ENCODE data around the gene RNF215. TPM values are rescaled to one million over a fixed set of nuclear protein-coding genes. Genes with fewer than 3 reads are reported as not detected.

RNF215 gene
- total RNA-seq, 1 experiment from 2014 or later, result 9.2 TPM

- Histone ChIP-seq H3K27me3 (replicated peaks) (no peaks in the 10 kb centered on the region), H3K36me3 (no peaks in the 10 kb centered on the region), H3K4me1 (replicated peaks) (peaks cover 15% of the 10 kb centered on the region), H3K9me3 (replicated peaks) (no peaks in the 10 kb centered on the region), H3K27ac (no peak within 1 kb of the TSS), H3K4me3 (peak within 1 kb of the TSS; percentile 55)
- DNase-seq (ENCODE audit: low read depth in 1 of 2, low spot score in 2 of 2), result peak; percentile 52 to 66
Observed at GRCh38 chr22:30396871-30397655, 9.9 kb upstream of the RNF215 start, which contains the start of gene SEC14L2. Gene SEC14L2 (plus strand): TSS chr22:30397018. CDS start chr22:30397117, 99 bp downstream.

DNA sequence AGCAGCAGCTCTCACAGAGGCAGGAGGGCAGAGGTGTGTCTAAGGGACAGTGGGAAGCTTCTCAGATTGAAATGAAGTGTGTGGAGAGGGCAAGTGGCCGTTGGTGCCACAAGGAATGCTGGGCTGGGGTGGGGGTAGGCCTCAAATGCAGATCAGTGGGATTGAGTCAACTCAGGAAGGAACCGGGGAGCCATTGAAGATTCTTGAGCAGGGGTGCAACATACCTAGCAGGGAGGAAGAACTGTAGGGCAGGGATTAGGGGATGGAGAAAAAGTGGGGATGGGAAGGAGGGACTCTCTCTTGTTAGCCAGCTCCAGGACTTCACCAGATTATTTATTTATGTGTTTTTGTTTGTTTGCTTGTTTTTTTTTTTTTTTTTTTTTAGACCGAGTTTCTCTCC, 6.7 kb upstream of the RNF215 start:
- no peak overlapping the region for H3K4me3 ChIP-seq

GRCh38 chr22:30393322-30393680, 6.1 kb upstream of the RNF215 start:
- Histone ChIP-seq H3K4me3 (no peak overlapping the region), H3K9me3 (replicated peaks) (0 out of 2 replicates have a peak, but pooled peaks cover 4% of the 10 kb centered on the region), H3K27ac (no peak overlapping the region), H3K27me3 (replicated peaks) (no peaks in the 10 kb centered on the region), H3K4me1 (replicated peaks) (peaks cover 15% of the 10 kb centered on the region), H3K36me3 (no peaks in the 10 kb centered on the region)
- DNase-seq (ENCODE audit: low read depth in 1 of 2, low spot score in 2 of 2), result no peak

More for the DNA sequence above, 6.7 kb upstream of the RNF215 start:
- Histone ChIP-seq H3K27me3 (replicated peaks) (no peaks in the 10 kb centered on the region), H3K36me3 (no peaks in the 10 kb centered on the region), H3K27ac (no peak overlapping the region), H3K9me3 (replicated peaks) (0 out of 2 replicates have a peak, but pooled peaks cover 4% of the 10 kb centered on the region), H3K4me1 (replicated peaks) (peaks cover 20% of the 10 kb centered on the region)
- no peak for DNase-seq (ENCODE audit: low read depth in 1 of 2, low spot score in 2 of 2)

DNA sequence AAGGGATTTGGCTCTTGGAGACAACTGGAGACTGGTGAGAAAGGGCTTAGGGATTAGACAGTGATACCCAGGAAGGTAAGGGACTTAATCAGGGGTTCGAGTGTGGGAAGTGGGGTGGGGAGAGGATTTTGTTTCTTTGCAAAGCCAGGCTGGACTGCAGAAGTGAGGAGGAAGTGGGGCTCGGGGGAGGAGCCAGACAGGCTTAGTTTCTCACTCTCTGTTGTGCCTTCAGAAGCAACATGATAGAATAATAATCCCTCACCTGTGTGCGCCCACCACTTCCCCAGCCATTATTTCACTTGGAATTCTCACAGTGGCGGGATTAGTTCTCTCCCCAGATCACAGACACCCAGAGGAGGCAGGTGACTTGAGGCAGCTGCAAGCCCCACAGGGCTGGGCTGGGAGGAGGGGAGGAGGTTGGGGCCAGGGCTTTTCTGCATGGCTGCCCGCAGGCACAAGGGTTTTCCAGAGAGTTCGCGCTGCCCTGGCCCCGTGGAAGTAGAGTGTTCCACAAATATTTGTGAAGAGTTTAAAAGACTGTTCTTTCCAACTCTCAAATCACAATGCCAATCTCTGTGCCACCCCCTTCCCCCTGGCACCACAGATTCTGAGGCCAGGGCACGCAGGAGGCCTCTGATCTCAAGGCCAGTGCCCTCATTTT, 5.6 kb upstream of the RNF215 start:
- no peaks in the 10 kb centered on the region for H3K27me3 ChIP-seq (replicated peaks)

DNA sequence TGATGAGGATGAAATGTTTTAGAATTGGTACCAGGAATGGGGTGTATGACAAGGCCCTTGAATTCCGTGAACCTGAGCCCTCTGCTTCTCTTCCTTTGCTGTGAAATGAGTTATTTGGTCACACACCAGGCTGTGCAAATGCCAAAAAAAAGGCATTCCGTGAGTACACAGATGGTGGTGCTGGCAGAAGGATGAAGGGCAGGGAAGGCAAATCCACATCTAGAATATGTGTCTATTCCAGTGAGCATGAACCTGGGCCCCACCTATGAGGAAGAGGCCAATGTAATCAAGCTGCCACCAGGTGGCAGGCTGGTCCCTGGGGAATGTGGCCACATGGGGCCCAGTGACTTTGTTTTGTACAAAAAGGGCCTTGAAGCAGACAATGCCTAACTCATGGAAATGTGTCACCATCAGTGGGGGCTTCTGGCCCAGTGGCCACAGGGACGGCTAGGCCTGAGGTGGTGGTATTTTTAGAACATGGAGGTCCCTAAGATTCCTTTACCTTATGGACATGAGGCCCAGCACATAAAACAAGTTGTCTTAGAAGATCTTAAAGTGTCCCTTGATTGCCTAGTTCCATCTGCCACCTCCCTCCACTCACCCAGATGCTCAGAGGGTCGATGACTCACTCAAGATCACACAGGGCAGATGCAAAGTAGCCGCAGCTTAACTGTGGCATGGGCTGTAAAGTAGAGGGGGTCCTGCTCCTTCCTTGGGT, 3.9 kb upstream of the RNF215 start:
- 0 out of 2 replicates have a peak, but pooled peaks cover 4% of the 10 kb centered on the region for H3K9me3 ChIP-seq (replicated peaks)
- H3K36me3 ChIP-seq, result no peaks in the 10 kb centered on the region
- peak; percentile 74 to 75 for DNase-seq (ENCODE audit: low read depth in 1 of 2, low spot score in 2 of 2)
- no peak overlapping the region for H3K27ac ChIP-seq
- peaks cover 15% of the 10 kb centered on the region for H3K4me1 ChIP-seq (replicated peaks)
- H3K27me3 ChIP-seq (replicated peaks), result no peaks in the 10 kb centered on the region
- H3K4me3 ChIP-seq, result no peak overlapping the region

More for the DNA sequence above, 5.6 kb upstream of the RNF215 start:
- Histone ChIP-seq H3K4me3 (no peak overlapping the region), H3K9me3 (replicated peaks) (0 out of 2 replicates have a peak, but pooled peaks cover 4% of the 10 kb centered on the region), H3K27ac (no peak overlapping the region), H3K36me3 (no peaks in the 10 kb centered on the region), H3K4me1 (replicated peaks) (peaks cover 10% of the 10 kb centered on the region)
- no peak for DNase-seq (ENCODE audit: low read depth in 1 of 2, low spot score in 2 of 2)

- peaks cover 14% of the 10 kb centered on the region for H3K4me1 ChIP-seq (replicated peaks)
- no peaks in the 10 kb centered on the region for H3K36me3 ChIP-seq
- H3K4me3 ChIP-seq, result peak overlapping the region; percentile 59
- H3K27me3 ChIP-seq (replicated peaks), result no peaks in the 10 kb centered on the region
- DNase-seq (ENCODE audit: low read depth in 1 of 2, low spot score in 2 of 2), result no peak
- H3K27ac ChIP-seq, result no peak overlapping the region
- 0 out of 2 replicates have a peak, but pooled peaks cover 4% of the 10 kb centered on the region for H3K9me3 ChIP-seq (replicated peaks)
Observed at GRCh38 chr22:30386608-30386959, 627 bp downstream of the RNF215 start.

DNA sequence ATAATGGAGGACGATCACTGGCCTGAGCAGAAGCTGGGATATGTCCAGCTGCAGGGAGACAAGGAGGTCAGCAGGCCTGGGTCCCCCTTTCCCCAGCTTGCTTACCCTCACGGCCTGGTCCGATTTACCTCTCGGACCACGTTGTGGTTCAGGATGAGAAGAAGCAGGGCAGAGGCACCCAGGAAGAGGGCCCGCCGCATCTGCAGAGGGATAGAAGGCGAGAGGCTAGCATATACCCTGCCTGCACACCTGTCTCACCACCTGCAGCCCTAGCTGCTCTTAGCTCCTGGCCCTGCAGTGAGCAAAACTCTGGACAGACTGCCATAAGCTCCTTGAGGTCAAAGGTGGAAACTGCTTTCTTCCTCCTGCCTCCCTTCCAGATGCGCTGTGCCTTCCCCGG, 1.3 kb downstream of the RNF215 start:
- DNase-seq (ENCODE audit: low read depth in 1 of 2, low spot score in 2 of 2), result no peak
- H3K27me3 ChIP-seq (replicated peaks), result no peaks in the 10 kb centered on the region
- H3K4me1 ChIP-seq (replicated peaks), result peaks cover 9% of the 10 kb centered on the region
- no peak overlapping the region for H3K27ac ChIP-seq
- no peak overlapping the region for H3K4me3 ChIP-seq
- no peaks in the 10 kb centered on the region for H3K36me3 ChIP-seq
- 0 out of 2 replicates have a peak, but pooled peaks cover 4% of the 10 kb centered on the region for H3K9me3 ChIP-seq (replicated peaks)

DNA sequence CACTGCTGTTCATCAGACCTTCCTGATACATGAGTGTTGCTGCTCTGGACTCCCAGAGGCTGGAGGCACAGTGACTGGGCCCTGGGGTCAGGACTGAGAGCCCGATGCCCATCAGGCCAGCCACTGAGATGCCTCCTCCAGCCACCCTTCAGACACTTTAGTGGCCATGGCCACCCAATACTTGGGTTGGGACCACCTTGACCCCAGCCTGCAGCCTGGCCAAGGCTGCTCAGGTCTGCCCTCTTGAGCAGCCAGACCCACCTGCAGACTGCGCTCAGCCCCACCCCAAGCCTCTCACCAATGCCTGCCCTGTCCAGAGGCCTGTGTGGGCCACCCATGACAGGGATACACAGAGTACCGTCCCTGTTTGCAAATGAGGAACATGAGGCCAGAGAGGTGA, 4.2 kb downstream of the RNF215 start:
- Histone ChIP-seq H3K36me3 (no peaks in the 10 kb centered on the region), H3K4me3 (no peak overlapping the region), H3K9me3 (replicated peaks) (no peaks in the 10 kb centered on the region), H3K27ac (no peak overlapping the region), H3K27me3 (replicated peaks) (no peaks in the 10 kb centered on the region), H3K4me1 (replicated peaks) (peaks cover 9% of the 10 kb centered on the region)
- DNase-seq (ENCODE audit: low read depth in 1 of 2, low spot score in 2 of 2), result no peak

DNA sequence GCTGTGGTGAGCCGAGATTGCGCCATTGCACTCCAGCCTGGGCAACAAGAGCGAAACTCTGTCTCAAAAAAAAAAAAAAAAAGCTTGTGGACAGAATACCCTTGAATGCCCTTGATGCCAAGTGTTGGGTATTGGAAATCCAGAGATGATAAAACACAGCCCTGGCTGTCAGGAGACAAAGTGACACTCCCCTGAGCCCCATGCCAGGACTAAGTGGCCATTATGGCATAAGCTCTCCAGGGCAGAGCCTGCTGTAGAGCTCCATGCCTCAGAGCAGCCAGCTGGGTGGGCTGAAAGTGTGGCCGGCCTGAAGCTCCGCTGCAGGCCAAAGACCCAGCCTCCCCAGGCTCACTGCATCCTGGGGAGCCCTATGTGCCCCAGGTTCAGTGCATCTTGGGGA, 4.9 kb downstream of the RNF215 start:
- H3K27ac ChIP-seq, result no peak overlapping the region
- H3K4me3 ChIP-seq, result no peak overlapping the region
- H3K36me3 ChIP-seq, result 0 out of 2 replicates have a peak, but pooled peaks cover 3% of the 10 kb centered on the region
- no peak for DNase-seq (ENCODE audit: low read depth in 1 of 2, low spot score in 2 of 2)
- peaks cover 6% of the 10 kb centered on the region for H3K4me1 ChIP-seq (replicated peaks)
- no peaks in the 10 kb centered on the region for H3K9me3 ChIP-seq (replicated peaks)
- H3K27me3 ChIP-seq (replicated peaks), result no peaks in the 10 kb centered on the region

DNA sequence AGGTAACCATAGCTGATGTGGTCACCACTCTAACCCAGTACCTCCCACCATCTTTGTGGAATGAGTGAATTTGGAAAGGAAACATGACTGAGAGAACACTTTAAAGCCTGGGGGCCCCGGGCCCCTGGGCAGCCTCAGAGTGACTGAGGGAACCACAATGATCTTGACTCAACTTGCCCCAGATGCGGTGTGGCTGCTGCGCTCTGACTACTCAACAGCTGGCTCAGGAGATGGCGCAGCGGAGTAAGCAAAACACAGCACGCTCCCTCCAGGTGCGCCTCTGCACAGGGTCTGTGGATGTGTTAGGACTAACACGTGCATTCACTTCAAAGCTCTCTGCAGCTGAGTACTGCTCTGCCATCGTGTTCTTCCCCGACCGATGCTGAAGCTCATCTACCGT, 5.9 kb downstream of the RNF215 start:
- Histone ChIP-seq H3K4me3 (no peak overlapping the region), H3K27me3 (replicated peaks) (no peaks in the 10 kb centered on the region), H3K27ac (no peak overlapping the region), H3K4me1 (replicated peaks) (peaks cover under 1% of the 10 kb centered on the region; the same call in 1 of the 2 replicates), H3K9me3 (replicated peaks) (no peaks in the 10 kb centered on the region), H3K36me3 (0 out of 2 replicates have a peak, but pooled peaks cover 3% of the 10 kb centered on the region)
- DNase-seq (ENCODE audit: low read depth in 1 of 2, low spot score in 2 of 2), result no peak

DNA sequence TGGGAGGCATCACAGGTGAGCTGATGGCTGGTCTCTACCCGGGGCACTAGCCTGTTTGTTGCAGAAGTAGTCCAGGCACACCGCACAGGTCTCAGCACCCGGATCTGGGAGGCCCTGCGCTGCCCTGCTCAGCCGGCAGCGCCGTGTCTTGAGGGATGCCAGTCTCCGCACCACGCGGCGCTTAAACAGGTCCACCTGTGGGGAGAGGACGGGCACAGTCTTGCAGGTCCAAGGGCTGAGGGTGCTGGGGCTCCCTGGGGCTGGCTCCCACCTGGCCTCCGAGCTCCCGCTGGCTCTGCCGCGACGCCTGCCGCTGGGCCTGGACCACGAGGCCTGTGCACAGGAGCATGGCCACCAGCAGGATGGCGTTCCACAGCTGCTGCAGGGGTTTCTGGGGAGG, 7.2 kb downstream of the RNF215 start:
- 0 out of 2 replicates have a peak, but pooled peaks cover 3% of the 10 kb centered on the region for H3K36me3 ChIP-seq
- no peaks in the 10 kb centered on the region for H3K27me3 ChIP-seq (replicated peaks)
- no peaks in the 10 kb centered on the region for H3K4me1 ChIP-seq (replicated peaks)
- DNase-seq (ENCODE audit: low read depth in 1 of 2, low spot score in 2 of 2), result no peak
- no peak overlapping the region for H3K4me3 ChIP-seq
- no peak overlapping the region for H3K27ac ChIP-seq
- H3K9me3 ChIP-seq (replicated peaks), result no peaks in the 10 kb centered on the region

- 0 out of 2 replicates have a peak, but pooled peaks cover 3% of the 10 kb centered on the region for H3K36me3 ChIP-seq
- H3K9me3 ChIP-seq (replicated peaks), result no peaks in the 10 kb centered on the region
- no peak overlapping the region for H3K4me3 ChIP-seq
- no peaks in the 10 kb centered on the region for H3K4me1 ChIP-seq (replicated peaks)
- no peak overlapping the region for H3K27ac ChIP-seq
- no peaks in the 10 kb centered on the region for H3K27me3 ChIP-seq (replicated peaks)
- no peak for DNase-seq (ENCODE audit: low read depth in 1 of 2, low spot score in 2 of 2)
Observed at GRCh38 chr22:30375312-30375849, 11.8 kb downstream of the RNF215 start.
